Measurements from ENCODE around the gene GLRX5.
"Not testable (repeated sequence)": the region's sequence is repeated elsewhere in the genome, so short reads cannot be mapped to it uniquely, and the experiment has no call there.

The GLRX5 gene

GRCh38 chr14:95497561-95498011 is 37.3 kb upstream of the GLRX5 start:
- no peak overlapping the region for H3K4me3 ChIP-seq (ENCODE audit: low read depth, low read length)
- DNase-seq (ENCODE audit: low read depth), result no peak

GRCh38 chr14:95498622-95499353 is 36.1 kb upstream of the GLRX5 start:
- no peak overlapping the region for H3K4me3 ChIP-seq (ENCODE audit: low read depth, low read length)
- no peak for DNase-seq (ENCODE audit: low read depth)

GRCh38 chr14:95499354-95499750 is 35.5 kb upstream of the GLRX5 start:
- no peak overlapping the region for H3K4me3 ChIP-seq (ENCODE audit: low read depth, low read length)
- no peak for DNase-seq (ENCODE audit: low read depth)

GRCh38 chr14:95500201-95500681 is 34.6 kb upstream of the GLRX5 start:
- no peak for DNase-seq (ENCODE audit: low read depth)
- H3K4me3 ChIP-seq (ENCODE audit: low read depth, low read length), result no peak overlapping the region

- no peak overlapping the region for H3K4me3 ChIP-seq (ENCODE audit: low read depth, low read length)
- no peak for DNase-seq (ENCODE audit: low read depth)
These were observed 34.0 kb upstream of the GLRX5 start for GRCh38 chr14:95500772-95501401.

DNA sequence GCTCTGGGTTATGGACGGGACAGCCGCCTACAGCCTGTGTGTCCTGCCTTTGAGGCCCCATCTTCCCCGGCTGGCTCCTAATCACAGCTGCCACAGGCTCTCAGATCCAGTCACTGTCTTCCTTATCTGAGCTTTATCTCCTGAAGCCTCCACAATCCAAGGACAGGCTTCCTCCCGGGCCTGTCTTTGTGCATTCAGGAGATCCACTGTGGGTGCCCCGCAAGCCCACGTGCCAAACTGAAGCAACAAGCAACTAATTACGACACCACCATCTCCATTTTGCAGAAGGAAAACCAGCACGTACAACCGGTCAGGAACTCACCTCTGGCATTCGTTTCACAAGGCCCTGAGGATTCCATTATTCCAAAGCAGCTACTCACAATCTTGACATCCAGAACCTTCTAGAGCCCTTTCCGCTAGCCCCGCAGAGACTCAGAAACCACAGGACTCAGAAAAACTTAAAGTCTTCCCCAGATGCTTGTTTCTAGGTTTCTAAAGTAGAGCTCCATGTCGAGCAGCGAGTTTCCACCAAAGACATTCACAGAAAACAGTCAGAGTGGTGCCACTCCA is 32.4 kb upstream of the GLRX5 start:
- DNase-seq (ENCODE audit: low read depth), result no peak
- no peak overlapping the region for H3K4me3 ChIP-seq (ENCODE audit: low read depth, low read length)

DNA sequence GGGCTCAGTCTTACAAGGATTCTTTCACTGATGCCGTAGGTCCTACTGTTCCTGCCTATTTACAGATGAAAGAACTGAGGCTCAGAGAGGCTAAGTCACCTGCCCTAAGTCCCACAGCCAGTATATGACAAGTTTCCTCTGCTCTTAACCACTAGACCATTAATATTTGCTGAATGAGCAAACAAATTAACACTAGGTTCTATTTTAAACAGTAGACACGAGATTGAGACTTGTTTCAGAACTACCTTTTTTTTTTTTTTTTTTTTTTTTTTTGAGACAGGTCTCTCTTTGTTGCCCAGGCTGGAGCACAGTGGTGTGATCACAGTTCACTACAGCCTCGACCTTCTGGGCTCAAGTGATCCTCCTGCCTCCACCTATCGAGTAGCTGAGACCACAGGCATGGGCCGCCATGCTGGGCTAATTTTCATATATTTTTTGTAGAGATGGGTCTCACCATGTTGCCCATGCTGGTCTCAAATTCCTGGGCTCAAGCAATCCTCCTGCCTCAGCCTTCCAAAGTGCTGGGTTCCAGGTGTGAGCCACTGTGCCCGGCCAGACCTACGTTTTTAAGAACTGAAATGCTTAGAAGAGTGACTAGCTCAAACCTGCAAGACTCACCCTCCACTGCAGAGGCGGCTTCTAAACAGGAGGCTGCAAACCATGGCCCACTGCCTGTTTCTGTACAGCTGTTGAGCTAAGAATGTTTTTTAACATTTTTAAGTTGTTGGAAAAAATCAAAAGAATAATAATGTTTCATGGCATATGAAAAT is 31.3 kb upstream of the GLRX5 start:
- no peak overlapping the region for H3K4me3 ChIP-seq (ENCODE audit: low read depth, low read length)
- no peak for DNase-seq (ENCODE audit: low read depth)

DNA sequence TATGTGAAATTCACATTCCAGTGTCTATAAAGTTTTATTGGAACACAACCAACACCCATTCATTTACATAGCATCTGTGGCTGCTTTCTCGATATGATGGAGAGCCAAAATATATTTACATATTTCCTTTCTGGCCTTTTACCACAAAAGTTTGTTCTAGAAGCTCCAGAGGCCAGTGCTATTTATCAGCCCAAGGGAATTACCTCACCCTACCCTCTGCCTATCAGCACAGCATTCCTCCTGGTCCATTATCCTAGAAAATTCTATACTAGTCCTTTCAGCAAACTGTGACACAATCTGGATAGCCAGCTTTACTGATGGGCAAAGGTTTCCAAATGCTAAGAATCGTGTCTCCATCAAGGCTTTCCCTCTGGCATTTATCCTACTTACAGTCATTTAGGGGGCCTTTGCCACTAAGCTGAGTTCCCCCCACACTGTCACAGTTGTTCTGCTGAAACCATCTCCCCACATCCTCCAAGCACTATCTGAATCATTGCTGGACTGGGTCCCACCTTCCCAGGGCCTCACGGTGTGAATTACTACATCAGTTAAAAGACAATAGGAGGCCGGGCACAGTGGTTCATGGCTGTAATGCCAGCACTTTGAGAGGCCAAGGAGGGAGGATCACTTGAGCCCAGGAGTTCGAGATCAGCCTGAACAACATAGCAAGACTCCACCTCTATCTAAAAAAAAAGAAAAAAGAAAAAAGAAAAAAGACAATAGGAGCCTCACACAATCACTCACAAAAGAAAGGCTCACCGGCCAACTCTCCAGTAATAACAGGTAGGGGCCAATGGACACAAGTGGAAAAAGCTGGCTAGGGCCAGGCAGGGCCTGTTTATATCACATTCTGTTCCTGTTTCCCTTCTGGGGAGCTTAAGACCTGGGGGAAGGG is 30.5 kb upstream of the GLRX5 start:
- DNase-seq (ENCODE audit: low read depth), result peak; percentile 43
- H3K4me3 ChIP-seq (ENCODE audit: low read depth, low read length), result no peak overlapping the region

DNA sequence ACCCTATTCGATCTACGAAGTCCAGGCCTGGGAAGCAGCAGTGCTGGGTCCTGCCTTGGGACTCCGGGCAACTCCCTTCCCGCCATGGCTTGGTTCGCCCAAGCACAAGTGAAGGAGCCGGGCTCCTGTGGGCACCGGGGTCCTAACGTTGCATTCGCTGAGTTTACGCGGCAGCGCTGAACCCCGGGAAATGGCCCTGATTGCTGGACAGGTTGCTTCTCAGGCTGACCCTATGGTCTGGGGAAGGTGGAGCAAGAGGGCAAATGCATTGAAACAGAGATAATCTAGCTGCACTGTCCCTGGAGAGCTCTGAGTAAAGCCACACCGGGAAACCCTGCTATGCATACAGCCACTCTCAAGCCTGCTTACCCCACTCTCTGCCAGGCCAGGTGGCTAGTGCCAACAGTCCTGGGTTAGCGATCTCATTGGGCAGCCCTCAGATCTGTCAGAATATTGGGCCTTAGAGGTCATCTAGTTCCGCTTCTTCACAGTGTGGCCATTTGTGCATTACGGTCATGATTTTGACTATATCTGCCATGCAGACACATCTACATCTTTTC is 29.7 kb upstream of the GLRX5 start:
- no peak overlapping the region for H3K4me3 ChIP-seq (ENCODE audit: low read depth, low read length)
- no peak for DNase-seq (ENCODE audit: low read depth)

DNA sequence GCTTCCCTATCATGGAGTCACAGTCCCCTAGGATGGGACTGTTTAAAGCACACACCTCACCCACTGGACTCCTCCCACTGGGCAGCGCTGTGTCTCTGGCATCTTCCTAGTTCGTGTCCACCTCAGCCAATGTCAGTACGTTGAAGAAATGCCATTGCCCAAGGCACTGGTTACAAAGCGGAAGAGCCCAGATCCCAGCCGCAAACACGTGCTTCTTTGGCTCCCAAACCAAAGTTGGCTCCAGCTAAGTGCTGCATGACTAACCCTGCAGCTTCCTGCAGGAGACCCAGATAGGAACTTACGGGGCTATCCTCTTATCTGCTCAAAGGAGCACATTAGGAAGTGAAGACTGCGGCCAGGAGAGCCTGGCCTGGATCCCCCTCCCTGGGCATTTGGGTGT is 27.7 kb upstream of the GLRX5 start:
- peak; percentile 63 for DNase-seq (ENCODE audit: low read depth)
- H3K4me3 ChIP-seq (ENCODE audit: low read depth, low read length), result no peak overlapping the region

DNA sequence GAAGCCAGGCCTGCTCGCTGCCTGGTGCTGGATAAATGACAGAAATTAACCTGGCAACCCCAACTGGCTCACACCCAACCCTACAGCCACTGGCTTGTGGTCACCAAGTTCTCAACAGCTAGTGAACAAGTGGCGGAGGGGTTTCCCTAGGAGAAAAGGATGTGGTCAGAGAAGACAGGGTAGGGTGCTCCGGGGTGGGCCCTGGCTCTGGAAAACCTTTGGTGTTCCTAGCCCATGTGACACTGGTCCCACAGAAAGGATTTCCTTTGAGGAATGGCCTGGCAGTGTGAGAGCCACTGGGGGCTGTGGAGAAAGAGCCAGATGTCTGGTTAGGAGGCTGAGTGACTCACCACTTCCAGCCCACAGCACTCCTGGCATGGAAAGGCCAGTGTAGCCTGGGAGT is 27.1 kb upstream of the GLRX5 start:
- no peak for DNase-seq (ENCODE audit: low read depth)

GRCh38 chr14:95508377-95508776 is 26.5 kb upstream of the GLRX5 start:
- no peak overlapping the region for H3K4me3 ChIP-seq (ENCODE audit: low read depth, low read length)

More for the DNA sequence above, 27.1 kb upstream of the GLRX5 start:
- H3K4me3 ChIP-seq (ENCODE audit: low read depth, low read length), result no peak overlapping the region

DNA sequence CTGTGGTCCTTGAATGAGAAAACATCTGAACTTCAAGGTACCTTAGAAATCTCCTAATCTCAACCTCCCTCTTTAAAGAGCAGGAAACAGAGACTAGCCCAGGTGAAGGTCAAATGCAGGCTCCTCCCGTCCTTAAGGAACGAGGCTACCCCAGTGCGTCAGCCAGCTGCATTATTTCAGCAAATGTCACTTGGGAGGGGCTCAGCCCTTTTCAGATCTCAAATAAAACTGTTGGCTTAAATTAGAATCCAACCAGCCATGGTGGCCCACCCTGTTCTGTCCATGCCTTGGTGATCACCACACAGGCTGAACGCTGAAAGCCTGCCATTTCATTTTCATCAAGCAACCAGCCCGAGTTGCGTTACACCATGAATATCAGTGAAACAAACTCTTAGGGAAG is 25.4 kb upstream of the GLRX5 start:
- no peak overlapping the region for H3K4me3 ChIP-seq (ENCODE audit: low read depth, low read length)
- no peak for DNase-seq (ENCODE audit: low read depth)

More at GRCh38 chr14:95508377-95508776, 26.5 kb upstream of the GLRX5 start:
- DNase-seq (ENCODE audit: low read depth), result no peak

DNA sequence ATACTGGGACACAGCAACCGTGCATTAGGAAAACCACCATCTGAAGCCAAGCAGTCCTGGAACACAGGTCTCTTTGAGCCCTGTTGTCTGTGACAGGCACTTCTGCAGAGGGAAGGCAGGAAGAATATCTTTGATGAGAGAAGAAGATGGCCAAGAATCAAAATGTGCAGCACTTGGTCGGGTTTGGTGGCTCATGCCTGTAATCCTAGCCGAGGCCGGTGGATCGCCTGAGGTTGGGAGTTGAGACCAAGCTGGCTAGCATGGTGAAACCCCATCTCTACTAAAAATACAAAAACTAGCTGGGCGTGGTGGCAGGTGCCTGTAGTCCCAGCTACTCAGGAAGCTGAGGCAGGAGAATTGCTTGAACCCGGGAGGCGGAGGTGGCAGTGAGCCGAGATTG is 24.5 kb upstream of the GLRX5 start:
- not testable (repeated sequence) for H3K4me3 ChIP-seq (ENCODE audit: low read depth, low read length); DNase-seq (ENCODE audit: low read depth)

DNA sequence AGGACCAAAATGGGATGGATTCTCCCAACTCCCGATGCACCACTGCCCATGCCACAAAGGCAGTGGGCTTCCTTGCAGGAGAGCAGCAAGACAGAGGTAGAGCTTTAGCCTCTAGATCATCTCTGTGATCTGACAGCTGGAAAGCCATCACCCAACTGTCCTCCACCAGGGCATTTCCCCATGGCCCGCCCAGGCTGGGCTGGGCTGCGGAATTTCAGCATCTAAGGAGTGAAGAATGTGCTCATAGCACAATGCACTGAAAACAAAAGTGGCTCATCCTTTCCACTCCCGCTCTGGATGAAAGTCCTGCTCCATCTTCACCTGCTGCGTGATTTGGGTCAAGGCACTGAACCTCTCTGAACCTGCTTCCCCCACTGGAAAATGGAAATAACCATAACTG is 24.0 kb upstream of the GLRX5 start:
- no peak overlapping the region for H3K4me3 ChIP-seq (ENCODE audit: low read depth, low read length)
- no peak for DNase-seq (ENCODE audit: low read depth)

GRCh38 chr14:95511687-95512086 is 23.2 kb upstream of the GLRX5 start:
- no peak for DNase-seq (ENCODE audit: low read depth)
- no peak overlapping the region for H3K4me3 ChIP-seq (ENCODE audit: low read depth, low read length)

- no peak for DNase-seq (ENCODE audit: low read depth)
- H3K4me3 ChIP-seq (ENCODE audit: low read depth, low read length), result no peak overlapping the region
These were observed 21.6 kb upstream of the GLRX5 start for GRCh38 chr14:95513291-95513690.

- peak overlapping the region; percentile 74 for H3K4me3 ChIP-seq (ENCODE audit: low read depth, low read length)
- no peak for DNase-seq (ENCODE audit: low read depth)
These were observed 20.4 kb upstream of the GLRX5 start for GRCh38 chr14:95514131-95515079.
